ENCODE measurements around the gene SLC13A3. TPM values are rescaled to one million over a fixed set of nuclear protein-coding genes. Genes with fewer than 3 reads are reported as not detected.
A peak's percentile ranks its signal among the peaks of the same experiment; 100 is the strongest.

The SLC13A3 gene
- total RNA-seq, result 1 to 10 TPM; 2.4 to 2.9 TPM
- 10 to 100 TPM in 3 of 6 donors, 1 to 10 TPM in 3; 6.1 to 10.4 (median 9.7) TPM for polyA plus RNA-seq (ENCODE audit: insufficient read length in 6 of 6)
- long read RNA-seq, donor 1, result 0 reads
- long read RNA-seq, donor 2, result 0 reads
- long read RNA-seq, donor 3, result 0 reads
- long read RNA-seq, donor 4, partial matches to known transcripts, result 1 of 2 reads
- long read RNA-seq, donor 4, other reads (novel, unspliced or antisense), result 1 of 2 reads
- long read RNA-seq, donor 5, result 0 reads
- long read RNA-seq, donor 6, result 0 reads
- long read RNA-seq, donor 7, result 0 reads
- long read RNA-seq, donor 8, result 0 reads
- long read RNA-seq, donor 9, result 0 reads
- long read RNA-seq, donor 10, partial matches to known transcripts, result 0 of 1 reads
- long read RNA-seq, donor 10, other reads (novel, unspliced or antisense), result 1 of 1 reads
- long read RNA-seq, donor 11, result 0 reads
- long read RNA-seq, donor 12, result 0 reads

- ATAC-seq, result peak; percentile 47
- Histone ChIP-seq H3K27ac (no peak within 1 kb of the TSS), H3K27me3 (peaks cover 12 to 48% of the 10 kb centered on the region in 2 donors), H3K4me3 (no peak within 1 kb of the TSS), H3K36me3 (no peaks in the 10 kb centered on the region), H3K4me1 (no peaks in the 10 kb centered on the region), H3K9me3 (no peaks in the 10 kb centered on the region)
- TF ChIP-seq CTCF (IDR thresholded peaks at IDR 0.05), result no peak
- DNase-seq, result peak in 1 of 4 donors; percentile 24
- intact Hi-C loops (cut with DNase I), result no loop called here
Observed at GRCh38 chr20:46651091-46651962, at the start of gene SLC13A3. Gene SLC13A3 (minus strand): TSS chr20:46651459. CDS start chr20:46651421, 38 bp downstream.

GRCh38 chr20:46701057-46701456, 49.8 kb upstream of the SLC13A3 start:
- intact Hi-C loops (cut with DNase I), result no loop called here
- DNase-seq, result no peak

GRCh38 chr20:46700481-46700880, 49.2 kb upstream of the SLC13A3 start:
- no peak for DNase-seq
- no peak for TF ChIP-seq CTCF (IDR thresholded peaks at IDR 0.05)
- Histone ChIP-seq H3K27me3 (no peaks in the 10 kb centered on the region), H3K36me3 (no peaks in the 10 kb centered on the region), H3K4me1 (no peaks in the 10 kb centered on the region), H3K4me3 (no peak overlapping the region), H3K9me3 (no peaks in the 10 kb centered on the region), H3K27ac (no peak overlapping the region)
- ATAC-seq, result no peak
- intact Hi-C loops (cut with DNase I), result no loop called here

More at GRCh38 chr20:46701057-46701456, 49.8 kb upstream of the SLC13A3 start:
- no peak for ATAC-seq
- Histone ChIP-seq H3K4me1 (no peaks in the 10 kb centered on the region), H3K9me3 (no peaks in the 10 kb centered on the region), H3K4me3 (no peak overlapping the region), H3K27me3 (no peaks in the 10 kb centered on the region), H3K36me3 (no peaks in the 10 kb centered on the region), H3K27ac (no peak overlapping the region)
- TF ChIP-seq CTCF (IDR thresholded peaks at IDR 0.05), result no peak

- TF ChIP-seq CTCF (IDR thresholded peaks at IDR 0.05), result peak in 1 of 2 donors; percentile 36
- Histone ChIP-seq H3K4me3 (no peak overlapping the region), H3K27ac (no peak overlapping the region), H3K9me3 (no peaks in the 10 kb centered on the region), H3K27me3 (no peaks in the 10 kb centered on the region), H3K4me1 (no peaks in the 10 kb centered on the region), H3K36me3 (no peaks in the 10 kb centered on the region)
- intact Hi-C loops (cut with DNase I), result no loop called here
- DNase-seq (no peak), ATAC-seq (peak; percentile 57)
Observed at GRCh38 chr20:46699651-46700359, 48.5 kb upstream of the SLC13A3 start.
